Skeletal muscle cell (primary cell): ENCODE measurements around the gene TMEM235.
A peak's percentile ranks its signal among the peaks of the same experiment; 100 is the strongest.

ENCODE experiments used
- DNase-seq: peaks from one replicate; pipeline ENCODE4 v3.0.0-alpha.2; 2010; ENCODE audit warnings: low read depth
- H3K4me3 ChIP-seq: 2 replicates; pipeline ENCODE4 v1.5.1; 2011; ENCODE audit warnings: low read depth, mild to moderate bottlenecking, control low read depth, low read length, moderate library complexity

Gene TMEM235

GRCh38 chr17:78267253-78268073 lies 36.0 kb downstream of the TMEM235 start:
- DNase-seq: no peak
- no peak overlapping the region for H3K4me3 ChIP-seq

- no peak overlapping the region for H3K4me3 ChIP-seq
- no peak for DNase-seq
Observed at GRCh38 chr17:78268191-78268874, 36.9 kb downstream of the TMEM235 start.

- no peak overlapping the region for H3K4me3 ChIP-seq
- no peak for DNase-seq
Observed at GRCh38 chr17:78268951-78269905, 37.8 kb downstream of the TMEM235 start.

GRCh38 chr17:78269955-78270381 lies 38.5 kb downstream of the TMEM235 start:
- no peak overlapping the region for H3K4me3 ChIP-seq
- DNase-seq: no peak

GRCh38 chr17:78271419-78272170 lies 40.2 kb downstream of the TMEM235 start:
- H3K4me3 ChIP-seq: no peak overlapping the region
- no peak for DNase-seq

DNA sequence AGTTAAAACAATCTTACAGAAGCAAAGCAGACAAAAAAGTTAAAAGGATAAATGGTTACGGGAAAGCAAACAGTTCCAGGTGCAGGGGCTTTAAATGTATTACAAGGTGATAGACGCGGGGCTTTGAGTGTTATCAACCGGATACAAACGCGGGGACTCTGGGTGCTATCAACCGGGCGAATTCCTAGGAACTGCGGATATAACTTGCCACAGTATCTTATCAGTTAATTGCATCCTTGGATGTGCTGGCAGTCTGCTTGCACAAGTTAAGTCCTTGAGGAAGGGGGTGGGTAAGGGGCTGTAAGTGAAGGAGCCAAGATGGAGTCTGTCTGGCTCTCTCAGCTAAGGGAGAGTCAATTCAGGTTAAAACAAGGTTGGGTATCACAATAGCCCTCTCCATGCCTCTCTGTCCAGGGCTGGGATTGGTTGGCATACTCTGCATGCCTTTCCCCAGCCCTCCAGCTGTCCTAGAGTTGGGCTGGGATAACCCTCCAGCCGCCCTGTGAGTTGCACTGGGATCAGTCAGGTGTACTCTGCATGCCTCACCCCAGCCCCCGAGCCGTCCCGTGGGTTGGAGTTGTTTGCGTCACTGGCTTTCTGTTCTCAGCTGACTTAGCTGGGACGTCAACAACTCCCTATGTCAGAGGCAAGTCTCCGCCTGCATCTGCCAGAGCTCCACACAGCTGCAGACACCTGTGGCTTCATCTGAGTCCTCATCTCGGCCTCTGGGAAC lies 40.9 kb downstream of the TMEM235 start:
- no peak overlapping the region for H3K4me3 ChIP-seq
- DNase-seq: peak; percentile 69

GRCh38 chr17:78272914-78273258 lies 41.5 kb downstream of the TMEM235 start:
- DNase-seq: no peak
- H3K4me3 ChIP-seq: no peak overlapping the region

DNA sequence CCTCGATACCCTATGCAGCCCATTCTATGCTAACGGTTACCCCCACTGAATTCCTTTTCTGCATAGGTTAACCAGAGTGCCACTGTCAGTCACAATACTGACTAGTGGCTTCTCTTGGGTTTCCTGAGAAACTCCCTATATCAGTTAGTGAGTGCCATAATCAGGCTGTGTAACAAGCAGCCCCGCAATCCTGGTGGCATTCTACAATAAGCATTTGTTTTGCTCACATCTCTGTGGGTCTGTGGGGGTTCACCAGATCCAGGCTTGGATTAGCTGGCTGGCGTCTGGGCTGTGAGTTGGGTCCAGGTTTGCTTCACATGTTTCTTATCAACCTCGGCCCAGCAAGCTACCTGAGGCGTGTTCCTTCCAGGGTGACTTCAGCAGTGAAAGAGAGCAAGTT lies 42.4 kb downstream of the TMEM235 start:
- no peak overlapping the region for H3K4me3 ChIP-seq
- DNase-seq: no peak

DNA sequence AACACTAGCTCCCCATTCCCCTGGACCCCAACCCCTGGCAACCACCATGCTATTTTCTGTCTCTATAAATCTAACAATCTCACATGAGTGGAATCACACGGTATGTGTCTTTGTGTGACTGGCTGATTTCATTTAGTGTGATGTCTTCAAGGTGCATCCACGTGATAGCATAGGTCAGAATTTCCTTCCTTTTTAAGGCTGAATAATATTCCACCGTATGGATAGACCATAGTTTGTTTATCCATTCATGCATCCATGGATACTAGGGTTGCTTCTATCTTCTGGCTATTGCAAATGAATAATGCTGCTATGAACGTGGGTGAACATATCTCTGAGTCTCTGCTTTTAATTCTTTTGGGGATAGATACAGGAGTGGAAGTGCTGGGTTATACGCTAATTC lies 43.9 kb downstream of the TMEM235 start:
- H3K4me3 ChIP-seq: no peak overlapping the region
- DNase-seq: no peak

- DNase-seq: no peak
- H3K4me3 ChIP-seq: no peak overlapping the region
Observed at GRCh38 chr17:78276098-78276887, 44.9 kb downstream of the TMEM235 start.

DNA sequence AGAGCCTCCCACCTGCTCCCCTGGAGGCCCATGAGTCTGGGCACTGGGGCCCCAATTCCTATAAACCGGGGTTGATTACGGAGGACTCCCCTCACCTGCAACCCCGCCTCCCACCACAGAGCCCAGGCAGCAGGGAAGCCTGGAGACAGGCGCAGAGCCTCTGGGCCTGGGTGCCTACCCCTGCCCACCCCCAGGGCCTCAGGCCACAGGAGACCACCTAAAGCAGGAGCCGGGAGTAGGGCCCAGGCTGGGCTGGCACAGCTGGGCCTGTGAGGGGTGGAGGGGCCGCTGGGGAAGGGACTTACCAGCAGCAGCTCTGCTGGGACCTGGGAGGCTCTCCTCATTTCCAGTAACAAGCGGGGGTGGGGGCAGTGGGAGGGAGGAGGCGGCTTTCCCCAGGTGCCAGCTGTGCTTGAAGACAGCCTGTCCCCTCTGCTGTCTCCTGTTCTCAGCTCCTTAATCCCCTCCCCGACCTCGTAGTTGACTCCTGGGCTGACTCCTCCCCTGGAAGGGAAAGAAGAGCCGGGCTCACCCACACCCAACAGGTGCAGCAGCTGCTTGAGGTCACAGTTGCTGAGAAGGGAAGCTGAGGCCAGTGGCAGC lies 46.8 kb downstream of the TMEM235 start:
- H3K4me3 ChIP-seq: no peak overlapping the region
- DNase-seq: peak; percentile 31

GRCh38 chr17:78279360-78279990 lies 48.0 kb downstream of the TMEM235 start:
- H3K4me3 ChIP-seq: no peak overlapping the region

DNA sequence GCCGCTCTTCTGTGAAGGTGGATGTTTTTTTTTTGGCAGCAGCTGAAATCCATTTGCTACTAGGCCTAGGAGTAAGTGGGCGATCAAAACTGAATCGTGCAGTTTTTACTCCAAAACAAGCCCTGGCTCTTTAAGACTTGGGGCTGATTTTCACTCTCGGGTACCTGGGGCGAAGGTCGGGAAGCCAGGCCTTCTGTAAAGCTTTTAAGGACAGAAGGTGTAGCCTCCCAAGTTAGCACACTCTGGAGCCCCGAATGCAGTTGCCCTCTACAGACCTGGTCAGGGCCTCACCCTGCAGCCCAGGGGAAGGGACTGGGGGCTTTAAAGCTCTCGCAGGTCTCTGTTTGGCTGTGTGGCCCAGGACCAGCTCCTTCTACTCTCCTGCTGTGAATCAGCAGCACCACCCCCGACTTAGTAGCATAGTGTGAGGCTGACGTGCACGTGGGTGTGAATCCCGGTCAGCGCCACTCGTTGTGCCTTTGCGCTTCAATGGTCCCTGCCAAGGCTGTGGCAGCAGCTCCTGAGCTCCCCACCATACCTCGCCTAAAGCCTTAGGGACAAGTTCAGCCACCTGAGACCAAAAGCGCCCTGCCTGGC lies 49.9 kb downstream of the TMEM235 start:
- H3K4me3 ChIP-seq: no peak overlapping the region
- DNase-seq: no peak

More at GRCh38 chr17:78279360-78279990, 48.0 kb downstream of the TMEM235 start:
- no peak for DNase-seq

DNA sequence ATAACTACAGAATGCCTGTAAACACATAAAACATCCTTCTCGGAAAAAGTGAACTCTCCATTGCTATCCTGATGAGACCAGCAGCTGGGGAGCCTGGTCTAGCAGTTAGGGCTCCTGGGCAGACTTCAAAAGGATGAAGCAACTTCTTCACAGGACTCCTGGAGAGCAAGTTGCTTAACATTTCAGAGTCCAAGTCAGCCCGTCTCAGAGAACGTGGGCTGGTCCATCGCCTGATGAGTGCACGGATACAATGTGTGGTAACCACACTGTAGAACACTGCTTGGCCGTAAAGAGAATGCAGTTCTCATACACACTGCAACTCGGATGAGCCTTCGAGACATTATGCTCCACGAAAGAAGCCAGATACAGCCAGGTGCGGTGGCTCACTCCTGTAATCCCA lies 52.7 kb downstream of the TMEM235 start:
- no peak overlapping the region for H3K4me3 ChIP-seq
- peak; percentile 88 for DNase-seq

DNA sequence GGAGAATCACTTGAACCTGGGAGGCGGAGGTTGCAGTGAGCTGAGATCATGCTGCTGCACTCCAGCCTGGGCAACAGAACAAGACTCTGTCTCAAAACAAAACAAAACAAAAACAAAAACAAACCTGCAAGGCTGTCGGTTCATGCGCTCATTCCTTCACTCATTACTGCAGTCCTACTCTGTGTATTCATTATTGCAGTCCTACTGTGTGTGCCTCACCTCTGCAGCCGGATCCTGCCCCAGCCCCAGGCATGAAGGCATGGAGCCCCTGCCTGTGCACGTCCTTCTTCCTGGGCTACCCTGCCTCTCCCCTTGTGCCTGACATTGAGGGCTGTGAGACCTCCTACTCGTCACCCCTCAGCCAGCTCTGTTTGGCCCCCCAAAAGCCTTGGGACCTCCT lies 57.6 kb downstream of the TMEM235 start:
- H3K4me3 ChIP-seq: no peak overlapping the region
- DNase-seq: no peak

- DNase-seq: peak; percentile 76
- H3K4me3 ChIP-seq: no peak overlapping the region
Observed at GRCh38 chr17:78289802-78290363, 58.5 kb downstream of the TMEM235 start.
